Neuronal stem cell (in vitro differentiated cells): Measurements from ENCODE around the gene MCOLN2.

ENCODE experiments used
- DNase-seq: peaks from one replicate; pipeline ENCODE4 v3.0.0-alpha.2; 2013; ENCODE audit warnings: low spot score
- H2AFZ ChIP-seq: one replicate; pipeline ENCODE4 v1.6.1; 2013; ENCODE audit warnings: mild to moderate bottlenecking, low read length, inconsistent platforms
- H2AK5ac ChIP-seq: 2 replicates; pipeline ENCODE4 v1.6.1; 2013; ENCODE audit warnings: low read depth, mild to moderate bottlenecking, inconsistent platforms, low read length, moderate library complexity, mixed read lengths
- H2BK120ac ChIP-seq: 2 replicates; pipeline ENCODE4 v1.6.1; 2013; ENCODE audit warnings: low read depth, mild to moderate bottlenecking, inconsistent platforms, low read length, moderate library complexity, mixed read lengths
- H2BK12ac ChIP-seq: one replicate; pipeline ENCODE4 v1.6.1; 2013; ENCODE audit warnings: low read length, inconsistent platforms
- H2BK15ac ChIP-seq: 2 replicates; pipeline ENCODE4 v1.6.1; 2013; ENCODE audit warnings: mild to moderate bottlenecking, low read length, inconsistent platforms, mixed read lengths
- H2BK5ac ChIP-seq: one replicate; pipeline ENCODE4 v1.6.1; 2013; ENCODE audit warnings: inconsistent platforms, mild to moderate bottlenecking, low read length, moderate library complexity
- H3K14ac ChIP-seq: one replicate; pipeline ENCODE4 v1.6.1; 2013; ENCODE audit warnings: low read length, inconsistent platforms
- H3K18ac ChIP-seq: 2 replicates; pipeline ENCODE4 v1.6.1; 2013; ENCODE audit warnings: low read length, inconsistent platforms
- H3K23ac ChIP-seq: 2 replicates; pipeline ENCODE4 v1.6.1; 2013; ENCODE audit warnings: low read depth, mild to moderate bottlenecking, mixed read lengths, low read length, inconsistent platforms; ENCODE audit not compliant: poor library complexity
- H3K27ac ChIP-seq: replicated peaks from 3 replicates; pipeline ENCODE4 v1.5.1; 2013; ENCODE audit warnings: low read length, inconsistent platforms
- H3K27me3 ChIP-seq, 3 experiments: 2 replicates each; pipeline ENCODE4 v1.6.1; 2013; ENCODE audit warnings: low read length in 3 of 3, mild to moderate bottlenecking in 2 of 3, inconsistent platforms in 1 of 3, low read depth in 1 of 3, mixed read lengths in 1 of 3, moderate library complexity in 1 of 3; ENCODE audit not compliant: control insufficient read depth in 3 of 3, insufficient read depth in 3 of 3
- H3K36me3 ChIP-seq, 2 donors: replicated peaks in 1 of 2; 2 replicates each; pipeline ENCODE4 v1.6.1; 2013; ENCODE audit warnings: low read length in 2 of 2; ENCODE audit not compliant: control insufficient read depth in 2 of 2, insufficient read depth in 2 of 2
- H3K4ac ChIP-seq: 2 replicates; pipeline ENCODE4 v1.6.1; 2013; ENCODE audit warnings: inconsistent platforms, mild to moderate bottlenecking, low read length, moderate library complexity
- H3K4me1 ChIP-seq, 2 donors: 1 replicate in 1 of 2; 2 replicates in 1 of 2; pipeline ENCODE4 v1.6.1; 2013; ENCODE audit warnings: low read length in 2 of 2, low read depth in 1 of 2; ENCODE audit not compliant: control insufficient read depth in 2 of 2, insufficient read depth in 1 of 2
- H3K4me2 ChIP-seq: one replicate; pipeline ENCODE4 v1.6.1; 2013; ENCODE audit warnings: mild to moderate bottlenecking, low read length, inconsistent platforms; ENCODE audit not compliant: insufficient read depth, poor library complexity, severe bottlenecking
- H3K4me3 ChIP-seq, 2 donors: 2 replicates each; pipeline ENCODE4 v1.5.1; 2013; ENCODE audit warnings: low read length in 2 of 2, mild to moderate bottlenecking in 2 of 2, inconsistent platforms in 1 of 2, moderate library complexity in 1 of 2
- H3K79me1 ChIP-seq: one replicate; pipeline ENCODE4 v1.6.1; 2013; ENCODE audit warnings: low read depth, mild to moderate bottlenecking, inconsistent platforms, low read length, moderate library complexity
- H3K9ac ChIP-seq: one replicate; pipeline ENCODE4 v1.6.1; 2013; ENCODE audit warnings: mild to moderate bottlenecking, low read depth, low read length, inconsistent platforms; ENCODE audit not compliant: poor library complexity
- H3K9me3 ChIP-seq, 2 donors: replicated peaks in 1 of 2; 2 replicates each; pipeline versions ENCODE3 to v1.6.1; 2013; ENCODE audit warnings: low read length in 2 of 2, mild to moderate bottlenecking in 2 of 2, inconsistent platforms in 1 of 2, low read depth in 1 of 2, mixed read lengths in 1 of 2, moderate library complexity in 1 of 2; ENCODE audit not compliant: control insufficient read depth in 2 of 2, insufficient read depth in 1 of 2
- H4K8ac ChIP-seq: one replicate; pipeline ENCODE4 v1.6.1; 2013; ENCODE audit warnings: low read depth, mild to moderate bottlenecking, inconsistent platforms, low read length, moderate library complexity
- H4K91ac ChIP-seq: one replicate; pipeline ENCODE4 v1.6.1; 2013; ENCODE audit warnings: low read length, low read depth, mild to moderate bottlenecking, inconsistent platforms; ENCODE audit not compliant: poor library complexity
- WGBS, 2 donors: extraction: QIAGEN DNeasy Blood & Tissue Kit; methylation state at CpG; one replicate each; pipeline ENCODE4 v1.1.7; 2013; ENCODE audit warnings: missing lambda C conversion rate in 2 of 2, mixed read lengths in 1 of 2; ENCODE audit not compliant: insufficient read length in 2 of 2, insufficient replicate concordance in 1 of 2; ENCODE audit errors: extremely low coverage in 2 of 2; 5-methylcytosine and 5-hydroxymethylcytosine counted together

The MCOLN2 gene

DNA sequence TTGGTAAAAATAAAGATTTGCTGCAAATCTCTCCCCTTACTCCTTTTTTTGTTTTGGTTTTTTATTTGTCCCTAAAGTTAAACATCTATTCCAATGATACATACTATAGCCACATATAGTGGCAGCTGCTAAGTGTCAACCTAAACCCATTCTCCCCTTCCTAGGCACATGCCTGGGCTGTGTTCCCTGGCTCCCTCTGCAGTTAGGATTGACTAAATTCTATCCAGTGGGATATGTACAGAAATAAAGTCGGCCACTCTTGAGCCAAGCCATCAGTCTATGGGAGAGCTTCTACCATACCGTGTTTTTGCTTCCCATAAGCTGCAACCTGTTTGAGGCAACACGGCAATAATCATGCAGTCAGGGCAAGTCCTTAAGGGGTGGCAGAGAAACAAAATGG, 27.8 kb upstream of the MCOLN2 start:
- Histone ChIP-seq H3K23ac (no peak overlapping the region), H3K4me3 (no peak overlapping the region), H3K4me1 (no peaks in the 10 kb centered on the region), H2BK15ac (no peak overlapping the region), H4K91ac (no peak overlapping the region), H2AFZ (no peak overlapping the region), H3K9me3 (no peaks in the 10 kb centered on the region), H3K36me3 (no peaks in the 10 kb centered on the region), H3K4ac (no peak overlapping the region), H3K27ac (no peak overlapping the region), H2BK12ac (no peak overlapping the region), H4K8ac (no peak overlapping the region), H2AK5ac (no peak overlapping the region), H2BK5ac (no peak overlapping the region), H3K18ac (no peak overlapping the region), H3K14ac (no peak overlapping the region), H3K27me3 (no peaks in the 10 kb centered on the region), H3K9ac (no peak overlapping the region), H2BK120ac (no peak overlapping the region), H3K4me2 (no peak overlapping the region), H3K79me1 (no peaks in the 10 kb centered on the region)
- no peak for DNase-seq
- no CpG with 5 or more reads among the region's 3 CpGs for WGBS, 2 donors

DNA sequence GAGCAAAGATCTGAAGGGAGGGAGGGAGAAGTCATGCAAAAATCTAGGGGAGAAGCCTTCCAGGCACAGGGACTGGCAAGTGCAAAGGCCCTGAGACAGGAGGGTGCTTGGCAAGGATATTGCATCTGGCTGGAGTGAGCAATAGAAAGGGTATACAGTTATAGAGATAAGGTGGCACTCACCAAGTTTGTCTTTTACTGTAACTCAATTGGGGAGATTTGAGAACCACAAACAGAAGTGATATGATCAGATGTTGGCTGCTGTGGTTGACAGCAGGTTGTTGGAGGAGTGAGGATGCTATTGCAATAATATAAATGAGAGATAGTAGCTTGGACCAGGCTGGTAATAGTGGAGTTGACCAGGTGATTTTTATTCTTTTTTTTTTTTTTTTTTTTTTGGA, 25.8 kb upstream of the MCOLN2 start:
- H3K4me3 ChIP-seq = no peak overlapping the region
- H3K27me3 ChIP-seq = no peaks in the 10 kb centered on the region
- no peak overlapping the region for H2BK5ac ChIP-seq
- H4K91ac ChIP-seq = no peak overlapping the region
- no peak overlapping the region for H2BK120ac ChIP-seq
- H3K9me3 ChIP-seq = no peaks in the 10 kb centered on the region
- no peak overlapping the region for H2BK15ac ChIP-seq
- no peaks in the 10 kb centered on the region for H3K79me1 ChIP-seq
- no peak overlapping the region for H3K9ac ChIP-seq
- DNase-seq = no peak
- no peak overlapping the region for H3K18ac ChIP-seq
- H3K23ac ChIP-seq = no peak overlapping the region
- H3K4me2 ChIP-seq = no peak overlapping the region
- H3K27ac ChIP-seq = no peak overlapping the region
- H3K14ac ChIP-seq = no peak overlapping the region
- H3K4me1 ChIP-seq = no peaks in the 10 kb centered on the region
- H4K8ac ChIP-seq = no peak overlapping the region
- no peak overlapping the region for H3K4ac ChIP-seq
- no peak overlapping the region for H2AFZ ChIP-seq
- H2AK5ac ChIP-seq = no peak overlapping the region
- no peaks in the 10 kb centered on the region for H3K36me3 ChIP-seq
- no peak overlapping the region for H2BK12ac ChIP-seq

DNA sequence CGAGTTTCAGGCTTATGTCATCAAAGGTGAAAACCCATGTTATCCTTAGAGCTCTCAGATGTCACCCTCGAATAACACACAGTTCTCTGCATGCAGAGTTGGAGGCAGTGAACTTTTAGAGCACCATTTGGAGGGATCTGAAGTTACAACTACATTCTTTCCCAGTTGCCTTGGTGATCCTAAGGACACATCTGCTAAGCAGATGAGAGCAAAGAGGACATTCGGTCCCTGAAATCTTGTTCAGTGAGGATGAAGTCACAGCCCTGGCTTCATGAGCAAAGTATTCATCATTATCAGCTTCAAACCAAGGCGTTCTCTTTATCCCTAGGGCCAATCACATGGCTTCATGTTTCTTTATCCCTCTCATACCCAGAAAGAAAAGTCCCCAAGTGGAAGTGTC, 23.1 kb upstream of the MCOLN2 start:
- H4K91ac ChIP-seq = no peak overlapping the region
- DNase-seq = no peak

DNA sequence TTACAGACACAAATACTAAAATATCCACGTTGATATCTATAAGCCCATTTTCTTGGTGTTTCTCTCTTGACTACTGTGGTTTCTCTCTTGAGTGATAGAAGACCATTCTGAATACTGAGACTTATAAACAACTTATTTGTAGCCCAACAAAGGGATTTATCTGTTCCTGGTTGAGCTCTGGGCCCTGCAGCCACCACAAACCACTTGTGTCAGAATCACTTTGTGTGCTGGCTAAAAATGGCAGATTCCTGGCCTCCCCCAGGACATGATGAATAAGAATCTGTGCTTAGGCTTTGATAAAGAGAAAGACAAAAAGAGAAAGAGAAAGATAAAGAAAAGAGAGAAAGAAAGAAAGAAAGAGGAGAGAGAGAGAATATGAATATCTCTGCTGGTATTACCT, 18.9 kb upstream of the MCOLN2 start:
- no peak overlapping the region for H4K91ac ChIP-seq
- no peak overlapping the region for H2BK12ac ChIP-seq
- no peak overlapping the region for H3K4me2 ChIP-seq
- H2BK15ac ChIP-seq = no peak overlapping the region
- H3K23ac ChIP-seq = no peak overlapping the region
- H3K14ac ChIP-seq = no peak overlapping the region
- H4K8ac ChIP-seq = no peak overlapping the region
- H3K4ac ChIP-seq = no peak overlapping the region
- no peak overlapping the region for H3K4me3 ChIP-seq
- H2AFZ ChIP-seq = no peak overlapping the region
- no CpG with 5 or more reads among the region's 1 CpG for WGBS, 2 donors
- H3K27ac ChIP-seq = no peak overlapping the region
- H2BK5ac ChIP-seq = no peak overlapping the region
- no peak overlapping the region for H3K18ac ChIP-seq
- H3K4me1 ChIP-seq = no peaks in the 10 kb centered on the region
- no peaks in the 10 kb centered on the region for H3K36me3 ChIP-seq
- no peaks in the 10 kb centered on the region for H3K27me3 ChIP-seq
- H3K9ac ChIP-seq = no peak overlapping the region
- H3K9me3 ChIP-seq = no peaks in the 10 kb centered on the region
- no peak overlapping the region for H2BK120ac ChIP-seq
- no peaks in the 10 kb centered on the region for H3K79me1 ChIP-seq
- DNase-seq = no peak
- H2AK5ac ChIP-seq = no peak overlapping the region

More for the DNA sequence above, 23.1 kb upstream of the MCOLN2 start:
- Histone ChIP-seq H2BK120ac (no peak overlapping the region), H2BK5ac (no peak overlapping the region), H3K14ac (no peak overlapping the region), H2AFZ (no peak overlapping the region), H3K9me3 (no peaks in the 10 kb centered on the region), H3K4ac (no peak overlapping the region), H2BK12ac (no peak overlapping the region), H3K4me1 (no peaks in the 10 kb centered on the region), H3K27me3 (no peaks in the 10 kb centered on the region), H2BK15ac (no peak overlapping the region), H3K27ac (no peak overlapping the region), H3K9ac (no peak overlapping the region), H3K36me3 (no peaks in the 10 kb centered on the region), H3K4me3 (no peak overlapping the region), H2AK5ac (no peak overlapping the region), H3K79me1 (no peaks in the 10 kb centered on the region), H3K18ac (no peak overlapping the region), H3K4me2 (no peak overlapping the region), H4K8ac (no peak overlapping the region), H3K23ac (no peak overlapping the region)
- no CpG with 5 or more reads among the region's 4 CpGs for WGBS, 2 donors
